Lung (tissue), 12 donors: ENCODE measurements around the gene CARD6. TPM values are rescaled to one million over a fixed set of nuclear protein-coding genes. Genes with fewer than 3 reads are reported as not detected.

Source experiments
- ATAC-seq: fragments of 200-7000 bp; cut with Tn5 transposase; one replicate; pipeline ENCODE4 v1.9.1; 2020; ENCODE audit warnings: moderate number of reproducible peaks; ENCODE audit not compliant: insufficient read depth, low FRiP score
- DNase-seq, 3 donors: peaks; one replicate each; pipeline ENCODE4 v3.0.0-alpha.2; 2013 to 2017
- H3K27ac ChIP-seq, 2 donors: one replicate each; pipeline ENCODE4 v1.5.1; 2013; ENCODE audit warnings: mild to moderate bottlenecking in 2 of 2, moderate library complexity in 2 of 2, control low read depth in 1 of 2, inconsistent platforms in 1 of 2, low read depth in 1 of 2, low read length in 1 of 2
- H3K27me3 ChIP-seq, 3 donors: one replicate each; pipeline ENCODE4 v1.5.1; 2013; ENCODE audit warnings: low read length in 2 of 3; ENCODE audit not compliant: control insufficient read depth in 3 of 3, insufficient read depth in 3 of 3
- H3K36me3 ChIP-seq, 4 donors: one replicate each; pipeline ENCODE4 v1.5.1; 2013; ENCODE audit warnings: low read length in 4 of 4, mild to moderate bottlenecking in 1 of 4, moderate library complexity in 1 of 4; ENCODE audit not compliant: control insufficient read depth in 4 of 4, insufficient read depth in 4 of 4
- H3K4me1 ChIP-seq, 5 donors: one replicate each; pipeline ENCODE4 v1.5.1; 2013; ENCODE audit warnings: low read length in 5 of 5, mild to moderate bottlenecking in 2 of 5, moderate library complexity in 1 of 5; ENCODE audit not compliant: control insufficient read depth in 5 of 5, insufficient read depth in 5 of 5
- H3K4me3 ChIP-seq: one replicate; pipeline ENCODE4 v1.5.1; 2013; ENCODE audit warnings: mild to moderate bottlenecking, control low read depth, moderate library complexity
- H3K9ac ChIP-seq, 2 donors: one replicate each; pipeline ENCODE4 v1.5.1; 2013; ENCODE audit warnings: low read length in 2 of 2, control low read depth in 1 of 2; ENCODE audit not compliant: insufficient read depth in 1 of 2
- H3K9me3 ChIP-seq, 4 donors: one replicate each; pipeline ENCODE4 v1.5.1; 2013; ENCODE audit warnings: low read length in 3 of 4, mild to moderate bottlenecking in 1 of 4, moderate library complexity in 1 of 4; ENCODE audit not compliant: control insufficient read depth in 4 of 4, insufficient read depth in 3 of 4
- CTCF ChIP-seq: IDR thresholded peaks from 2 replicates; pipeline ENCODE4 v1.5.1; 2012; ENCODE audit warnings: mild to moderate bottlenecking; ENCODE audit errors: control extremely low read depth, extremely low read depth
- WGBS, 2 donors: extraction: QIAGEN DNeasy Blood & Tissue Kit; methylation state at CpG; one replicate each; pipeline ENCODE4 v1.1.7; 2013; 5-methylcytosine and 5-hydroxymethylcytosine counted together
- polyA plus RNA-seq, 2 donors: library from polyadenylated mRNA; stranded (reverse); fragments of 200-250 nt; gene quantifications; one replicate each; pipeline ENCODE4 v1.2.1, GENCODE V29; 2013
- total RNA-seq, 2 donors: library from RNA; depleted of rRNA in 1 of 2; stranded (reverse); fragments of >200 nt in 1 of 2; gene quantifications; one replicate each; pipeline ENCODE4 v1.2.1, GENCODE V29; 2014 to 2021
- donor health status: control.
- donor health status: control.
- donor health status: Bipolar disorder and iron deficiency.
- donor health status: healthy.
- donor health status: DM: yes; HTN: yes; CAD: no.

CARD6 gene
- total and polyA plus RNA-seq, 4 donors, result 6.2 to 15.9 (median 12.7) TPM

GRCh38 chr5:40832345-40832744, 8.8 kb upstream of the CARD6 start:
- peaks cover 28 to 57% (median 41%) of the 10 kb centered on the region in 4 donors for H3K36me3 ChIP-seq
- 77 to 90% methylated on average over 4 of the region's 4 CpGs for WGBS, 2 donors
- H3K27me3 ChIP-seq, result no peaks in the 10 kb centered on the region
- no peak overlapping the region for H3K9ac ChIP-seq
- H3K4me1 ChIP-seq, result peaks cover 0 to 30% (median 6%) of the 10 kb centered on the region in 5 donors
- TF ChIP-seq CTCF, result no peak
- no peaks in the 10 kb centered on the region for H3K9me3 ChIP-seq
- H3K4me3 ChIP-seq, result no peak overlapping the region
- ATAC-seq (no peak), DNase-seq (no peak)
- H3K27ac ChIP-seq, result no peak overlapping the region

GRCh38 chr5:40833712-40834229, 7.4 kb upstream of the CARD6 start:
- peak overlapping the region; percentile 98 to 100 for H3K9ac ChIP-seq
- peak overlapping the region; percentile 66 to 93 for H3K27ac ChIP-seq
- TF ChIP-seq CTCF, result no peak
- H3K27me3 ChIP-seq, result no peaks in the 10 kb centered on the region
- peaks cover 0 to 30% (median 6%) of the 10 kb centered on the region in 5 donors for H3K4me1 ChIP-seq
- H3K4me3 ChIP-seq, result peak overlapping the region; percentile 86
- H3K9me3 ChIP-seq, result no peaks in the 10 kb centered on the region
- DNase-seq (no peak), ATAC-seq (no peak)
- H3K36me3 ChIP-seq, result peaks cover 24 to 50% (median 34%) of the 10 kb centered on the region in 4 donors
- WGBS, 2 donors, result 36 to 57% methylated on average over 13 of the region's 13 CpGs

GRCh38 chr5:40834391-40834848, 6.7 kb upstream of the CARD6 start:
- TF ChIP-seq CTCF, result no peak

More at GRCh38 chr5:40834391-40834848, 6.7 kb upstream of the CARD6 start:
- H3K4me1 ChIP-seq, result peaks cover 0 to 30% (median 6%) of the 10 kb centered on the region in 5 donors
- peak overlapping the region; percentile 66 to 93 for H3K27ac ChIP-seq
- peak overlapping the region; percentile 86 for H3K4me3 ChIP-seq
- no peak for ATAC-seq
- peak in 2 of 3 donors; percentile 62 to 65 for DNase-seq
- H3K9me3 ChIP-seq, result no peaks in the 10 kb centered on the region
- 1% methylated on average over 21 of the region's 21 CpGs for WGBS, 2 donors
- H3K36me3 ChIP-seq, result peaks cover 22 to 44% (median 28%) of the 10 kb centered on the region in 4 donors
- H3K27me3 ChIP-seq, result no peaks in the 10 kb centered on the region
- peak overlapping the region; percentile 98 to 100 for H3K9ac ChIP-seq
